ENCODE measurements around the gene SNX10. TPM values are rescaled to one million over a fixed set of nuclear protein-coding genes. Genes with fewer than 3 reads are reported as not detected.

The SNX10 gene
- total RNA-seq, 1 experiment from 2014 or later = 23.2 TPM

GRCh38 chr7:26369593-26369992 is 77.9 kb downstream of the SNX10 start:
- DNase-seq (ENCODE audit: low spot score) = peak; percentile 56

GRCh38 chr7:26370011-26370410 is 78.3 kb downstream of the SNX10 start:
- no peak for DNase-seq (ENCODE audit: low spot score)

GRCh38 chr7:26372249-26372648 is 80.6 kb downstream of the SNX10 start:
- DNase-seq (ENCODE audit: low spot score) = no peak

- no peak for DNase-seq (ENCODE audit: low spot score)
Observed at GRCh38 chr7:26372704-26373103, 81.0 kb downstream of the SNX10 start.

GRCh38 chr7:26374647-26375373 is 83.1 kb downstream of the SNX10 start:
- DNase-seq (ENCODE audit: low spot score) = no peak

- no peak for DNase-seq (ENCODE audit: low spot score)
Observed at GRCh38 chr7:26375726-26376174, 84.1 kb downstream of the SNX10 start.

GRCh38 chr7:26376175-26376917 is 84.7 kb downstream of the SNX10 start:
- no peak for DNase-seq (ENCODE audit: low spot score)

- DNase-seq (ENCODE audit: low spot score) = no peak
Observed at GRCh38 chr7:26378016-26378415, 86.4 kb downstream of the SNX10 start.

GRCh38 chr7:26379711-26380110 is 88.0 kb downstream of the SNX10 start:
- no peak for DNase-seq (ENCODE audit: low spot score)

- no peak for DNase-seq (ENCODE audit: low spot score)
Observed at GRCh38 chr7:26381476-26382353, 90.1 kb downstream of the SNX10 start.

GRCh38 chr7:26385240-26385639 is 93.6 kb downstream of the SNX10 start:
- DNase-seq (ENCODE audit: low spot score) = no peak

- no peak for DNase-seq (ENCODE audit: low spot score)
Observed at GRCh38 chr7:26387731-26388130, 96.1 kb downstream of the SNX10 start.

- no peak for DNase-seq (ENCODE audit: low spot score)
Observed at GRCh38 chr7:26388256-26388655, 96.6 kb downstream of the SNX10 start.

GRCh38 chr7:26390016-26390415 is 98.4 kb downstream of the SNX10 start:
- DNase-seq (ENCODE audit: low spot score) = no peak

GRCh38 chr7:26393818-26394217 is 102.2 kb downstream of the SNX10 start:
- no peak for DNase-seq (ENCODE audit: low spot score)

GRCh38 chr7:26397332-26397731 is 105.7 kb downstream of the SNX10 start:
- no peak for DNase-seq (ENCODE audit: low spot score)

- DNase-seq (ENCODE audit: low spot score) = no peak
Observed at GRCh38 chr7:26397796-26398426, 106.2 kb downstream of the SNX10 start.

GRCh38 chr7:26398427-26398755 is 106.7 kb downstream of the SNX10 start:
- DNase-seq (ENCODE audit: low spot score) = peak; percentile 24

GRCh38 chr7:26398756-26399509 is 107.3 kb downstream of the SNX10 start:
- DNase-seq (ENCODE audit: low spot score) = peak; percentile 46

GRCh38 chr7:26399736-26400135 is 108.1 kb downstream of the SNX10 start:
- no peak for DNase-seq (ENCODE audit: low spot score)

- no peak for DNase-seq (ENCODE audit: low spot score)
Observed at GRCh38 chr7:26403640-26404039, 112.0 kb downstream of the SNX10 start.
